Smooth muscle cell (in vitro differentiated cells): ENCODE results near the gene XYLT2. TPM values are rescaled to one million over a fixed set of nuclear protein-coding genes. Genes with fewer than 3 reads are reported as not detected.

Experiments
- DNase-seq: peaks from one replicate; lab custom pipeline; 2025; ENCODE audit not compliant: unreplicated experiment; lab: John Stamatoyannopoulos, UW
- H2AFZ ChIP-seq: fragments of 200-600 bp; sonication (generic); 2 replicates; pipeline ENCODE4 v1.6.0; 2016; ENCODE audit warnings: antibody characterized with exemption, low read depth, mild to moderate bottlenecking
- H3F3A ChIP-seq: fragments of 200-600 bp; sonication (generic); 2 replicates; pipeline ENCODE4 v1.6.0; 2017; ENCODE audit warnings: antibody characterized with exemption, low read depth
- H3K27ac ChIP-seq: fragments of 200-600 bp; sonication (generic); 2 replicates; pipeline ENCODE4 v1.5.1; 2016; ENCODE audit warnings: low read depth, mild to moderate bottlenecking
- H3K27me3 ChIP-seq: fragments of 200-600 bp; sonication (generic); 2 replicates; pipeline ENCODE4 v1.6.1; 2016; ENCODE audit warnings: low read depth, mild to moderate bottlenecking
- H3K36me3 ChIP-seq: fragments of 200-600 bp; sonication (generic); 2 replicates; pipeline ENCODE4 v1.5.1; 2016; ENCODE audit warnings: low read depth
- H3K4me1 ChIP-seq: fragments of 200-600 bp; sonication (generic); 2 replicates; pipeline ENCODE4 v1.5.1; 2016; ENCODE audit warnings: low read depth
- H3K4me2 ChIP-seq: fragments of 200-600 bp; sonication (generic); 2 replicates; pipeline ENCODE4 v1.6.0; 2016; ENCODE audit warnings: mild to moderate bottlenecking
- H3K4me3 ChIP-seq: fragments of 200-600 bp; sonication (generic); 2 replicates; pipeline ENCODE4 v1.5.1; 2016; ENCODE audit warnings: mild to moderate bottlenecking
- H3K79me2 ChIP-seq: fragments of 200-600 bp; sonication (generic); 2 replicates; pipeline ENCODE4 v1.6.0; 2016; ENCODE audit warnings: low read depth, mild to moderate bottlenecking
- H3K9ac ChIP-seq: fragments of 200-600 bp; sonication (generic); 2 replicates; pipeline ENCODE4 v1.6.0; 2016; ENCODE audit warnings: low read depth
- H3K9me3 ChIP-seq: fragments of 200-600 bp; sonication (generic); replicated peaks from 2 replicates; pipeline ENCODE4 v1.5.1; 2016; ENCODE audit warnings: low read depth
- H4K20me1 ChIP-seq: fragments of 200-600 bp; sonication (generic); 2 replicates; pipeline ENCODE4 v1.6.0; 2016; ENCODE audit warnings: low read depth
- CTCF ChIP-seq: fragments of 200-600 bp; sonication (generic); IDR thresholded peaks from 2 replicates; pipeline ENCODE4 v1.5.1; 2017; ENCODE audit warnings: borderline replicate concordance, mild to moderate bottlenecking, antibody characterized with exemption; ENCODE audit not compliant: insufficient read depth, poor library complexity, severe bottlenecking
- WGBS: methylation state at CpG from one replicate; pipeline ENCODE4 v1.1.7; 2016; ENCODE audit warnings: low lambda C conversion rate; 5-methylcytosine and 5-hydroxymethylcytosine counted together
- polyA plus RNA-seq: library from polyadenylated mRNA; unstranded; fragments of >200 nt; fragmentation: Nextera tagmentation; extraction: Ambion mirVana; gene quantifications from 2 replicates; pipeline ENCODE4 v1.2.1, GENCODE V29; 2016
- total RNA-seq: library from RNA; depleted of rRNA; stranded (reverse); fragments of >200 nt; gene quantifications from 2 replicates; pipeline ENCODE4 v1.2.3, GENCODE V29; 2014

Gene XYLT2
- total and polyA plus RNA-seq, 2 experiments from 2014 or later = 32.3 to 34.3 TPM

DNA sequence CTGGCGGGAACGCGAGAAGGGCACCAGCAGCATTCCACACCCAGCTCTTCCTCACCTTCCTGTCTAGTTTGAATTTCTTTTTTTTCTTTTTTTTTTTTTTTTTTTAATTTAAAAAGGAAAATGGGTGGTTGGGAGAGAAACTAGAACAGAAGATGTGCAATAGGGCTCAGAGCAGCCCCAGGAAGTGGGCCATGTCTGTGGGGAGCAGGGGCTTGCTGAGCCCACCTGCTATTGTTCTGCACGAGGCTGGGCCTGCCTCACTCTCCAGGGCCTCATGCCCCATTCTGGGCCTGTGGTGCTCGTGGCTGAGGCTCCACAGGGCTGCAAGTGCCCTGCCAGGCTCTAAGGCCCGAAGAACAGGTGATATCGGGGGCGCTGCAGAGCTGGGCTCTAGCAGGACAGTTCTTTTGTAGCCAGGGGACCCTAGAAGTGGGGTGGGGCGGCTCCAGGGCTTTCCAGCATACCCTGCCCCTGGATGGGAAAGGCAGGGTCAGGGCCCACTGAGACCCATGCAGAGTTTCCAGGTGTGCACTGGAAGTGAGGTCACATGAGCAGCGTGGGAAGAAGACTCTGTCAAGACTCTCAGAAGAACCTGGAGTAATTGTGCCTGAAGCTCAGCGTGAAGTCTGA lies 14.7 kb downstream of the XYLT2 start:
- Histone ChIP-seq H3K4me3 (no peak overlapping the region), H3K79me2 (no peaks in the 10 kb centered on the region), H3K27ac (no peak overlapping the region), H3K4me2 (no peak overlapping the region), H2AFZ (no peak overlapping the region), H3K9me3 (no peaks in the 10 kb centered on the region), H3K9ac (no peak overlapping the region), H3K4me1 (peaks cover 13% of the 10 kb centered on the region), H3K36me3 (no peaks in the 10 kb centered on the region), H4K20me1 (peaks cover 5% of the 10 kb centered on the region), H3F3A (peaks cover 9% of the 10 kb centered on the region), H3K27me3 (no peaks in the 10 kb centered on the region)
- WGBS = 95% methylated on average over 11 of the region's 11 CpGs
- DNase-seq = no peak
- TF ChIP-seq CTCF = no peak

DNA sequence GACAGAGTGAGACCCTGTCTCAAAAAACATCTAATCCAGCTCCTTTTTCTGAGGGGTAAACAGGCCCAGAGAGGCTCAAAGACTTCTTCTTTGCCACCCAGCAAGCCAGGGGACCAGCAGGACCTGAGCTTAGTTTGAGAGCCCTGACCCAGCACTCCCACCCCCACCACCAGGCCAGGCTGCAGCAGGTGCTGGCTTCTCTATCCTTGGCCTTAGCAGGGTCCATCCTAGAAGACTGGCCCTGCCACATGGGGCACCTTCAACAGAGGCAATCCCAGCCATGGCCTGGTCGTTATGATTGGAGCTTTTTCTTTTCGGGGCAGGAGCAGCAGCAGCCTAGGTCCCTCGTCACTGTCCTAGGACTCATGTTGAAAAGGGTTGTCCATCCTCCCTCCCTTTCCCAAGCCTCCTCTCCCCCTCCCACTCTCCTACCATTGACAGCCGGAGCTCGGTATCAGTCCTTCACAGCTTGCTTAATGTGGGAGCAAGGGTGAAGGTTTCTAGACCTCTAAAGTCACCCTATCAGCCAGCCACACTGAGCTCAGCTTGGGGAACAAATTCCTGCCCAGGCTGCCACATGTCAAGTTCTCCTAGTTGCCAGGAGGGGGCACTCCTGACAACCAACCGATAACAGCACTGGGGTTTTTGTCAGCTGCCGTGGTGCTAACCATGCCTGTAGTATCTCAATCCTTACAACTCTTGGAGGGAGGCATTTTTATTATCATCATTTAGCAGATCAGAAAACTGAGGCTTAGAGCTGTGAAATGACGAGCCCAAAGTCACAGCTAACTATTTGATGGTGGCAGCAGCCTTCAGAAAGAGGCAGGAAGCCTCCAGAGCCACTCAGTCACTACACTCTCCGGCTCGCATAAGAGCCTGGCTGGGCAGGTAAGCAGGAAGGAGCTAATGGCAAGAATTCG lies 15.9 kb downstream of the XYLT2 start:
- H2AFZ ChIP-seq = no peak overlapping the region
- peaks cover 9% of the 10 kb centered on the region for H3F3A ChIP-seq
- no peaks in the 10 kb centered on the region for H3K79me2 ChIP-seq
- H3K9me3 ChIP-seq = no peaks in the 10 kb centered on the region
- peaks cover 13% of the 10 kb centered on the region for H3K4me1 ChIP-seq
- H4K20me1 ChIP-seq = peaks cover 5% of the 10 kb centered on the region
- no peak overlapping the region for H3K4me3 ChIP-seq
- 35% methylated on average over 11 of the region's 11 CpGs for WGBS
- no peaks in the 10 kb centered on the region for H3K27me3 ChIP-seq
- DNase-seq = no peak
- H3K4me2 ChIP-seq = peak overlapping the region; percentile 27
- no peaks in the 10 kb centered on the region for H3K36me3 ChIP-seq
- H3K9ac ChIP-seq = no peak overlapping the region
- H3K27ac ChIP-seq = no peak overlapping the region
- TF ChIP-seq CTCF = peak; percentile 68

GRCh38 chr17:50362661-50363060 lies 16.7 kb downstream of the XYLT2 start:
- H3K27ac ChIP-seq = no peak overlapping the region
- H3K36me3 ChIP-seq = no peaks in the 10 kb centered on the region
- no peaks in the 10 kb centered on the region for H3K79me2 ChIP-seq
- no peaks in the 10 kb centered on the region for H3K27me3 ChIP-seq
- no peaks in the 10 kb centered on the region for H3K9me3 ChIP-seq
- peaks cover 9% of the 10 kb centered on the region for H3F3A ChIP-seq
- peaks cover 13% of the 10 kb centered on the region for H3K4me1 ChIP-seq
- peaks cover 4% of the 10 kb centered on the region for H4K20me1 ChIP-seq
- no peak overlapping the region for H2AFZ ChIP-seq
- WGBS = 92% methylated on average over 7 of the region's 7 CpGs
- no peak overlapping the region for H3K9ac ChIP-seq
- no peak for DNase-seq
- no peak for TF ChIP-seq CTCF
- no peak overlapping the region for H3K4me2 ChIP-seq
- no peak overlapping the region for H3K4me3 ChIP-seq
